Measurements from ENCODE around the gene AGAP1.

- TF ChIP-seq CTCF (IDR thresholded peaks at IDR 0.05) (no peak), EZH2phosphoT487 (IDR thresholded peaks at IDR 0.05) (no peak), EZH2 (IDR thresholded peaks at IDR 0.05) (no peak)
These were observed 48.7 kb upstream of the AGAP1 start for GRCh38 chr2:235445116-235445515.

Data from neural progenitor cell (in vitro differentiated cells).